IMR-90 (cell line): Measurements from ENCODE around the gene DUS1L. TPM values are rescaled to one million over a fixed set of nuclear protein-coding genes. Genes with fewer than 3 reads are reported as not detected.

Source experiments
- ATAC-seq: fragments of 200-7000 bp; cut with Tn5 transposase; 2 replicates; pipeline ENCODE4 v1.9.1; 2020; ENCODE audit warnings: low read depth, mild to moderate bottlenecking, moderate library complexity
- BruUV-seq: library from RNA; stranded (reverse); fragments of 400-500 nt; replicated peaks from 2 replicates; lab custom pipeline; 2021; lab: Mats Ljungman, UMichigan
- CTCF ChIA-PET: fragments of 300-600 bp; formaldehyde crosslinking; extraction: SDS; loops from one replicate; lab custom pipeline; 2021; ENCODE audit warnings: antibody characterized with exemption; lab: Yijun Ruan, JAX
- POLR2A ChIA-PET: fragments of 300-600 bp; sonication (Branson Sonifier 250); formaldehyde crosslinking; loops from one replicate; lab custom pipeline; 2022; ENCODE audit warnings: antibody characterized with exemption; ENCODE audit not compliant: unreplicated experiment; lab: Charles Lee
- DNase-seq: peaks from one replicate; pipeline ENCODE4 v3.0.0; 2013
- H2AFZ ChIP-seq: replicated peaks from 2 replicates; pipeline ENCODE3; 2013; ENCODE audit warnings: low read length, mild to moderate bottlenecking; ENCODE audit not compliant: poor library complexity
- H2AK5ac ChIP-seq: 2 replicates; pipeline ENCODE4 v1.6.1; 2013; ENCODE audit warnings: low read depth, low read length, inconsistent platforms
- H2AK9ac ChIP-seq: replicated peaks from 2 replicates; pipeline ENCODE3; 2013; ENCODE audit warnings: mild to moderate bottlenecking, low read depth, low read length, moderate library complexity; ENCODE audit not compliant: poor library complexity
- H2BK120ac ChIP-seq: 2 replicates; pipeline ENCODE4 v1.6.1; 2013; ENCODE audit warnings: low read depth, low read length, inconsistent platforms
- H2BK15ac ChIP-seq: 3 replicates; pipeline ENCODE4 v1.6.1; 2013; ENCODE audit warnings: low read depth, low read length, inconsistent platforms
- H2BK20ac ChIP-seq: 2 replicates; pipeline ENCODE4 v1.6.1; 2013; ENCODE audit warnings: low read depth, mild to moderate bottlenecking, inconsistent platforms, low read length, moderate library complexity
- H2BK5ac ChIP-seq: 2 replicates; pipeline ENCODE4 v1.6.1; 2013; ENCODE audit warnings: mild to moderate bottlenecking, low read depth, low read length, inconsistent platforms; ENCODE audit not compliant: poor library complexity, severe bottlenecking
- H3K14ac ChIP-seq: replicated peaks from 2 replicates; pipeline ENCODE4 v1.6.1; 2013; ENCODE audit warnings: low read depth, low read length, inconsistent platforms
- H3K18ac ChIP-seq: 2 replicates; pipeline ENCODE4 v1.6.1; 2013; ENCODE audit warnings: low read depth, low read length, control low read depth
- H3K23ac ChIP-seq: 2 replicates; pipeline ENCODE4 v1.6.1; 2013; ENCODE audit warnings: low read depth, low read length, inconsistent platforms
- H3K27ac ChIP-seq: 2 replicates; pipeline ENCODE4 v1.5.1; 2013; ENCODE audit warnings: mild to moderate bottlenecking, control low read depth, low read length; ENCODE audit not compliant: insufficient read depth
- H3K27me3 ChIP-seq: 2 replicates; pipeline ENCODE4 v1.6.1; 2013; ENCODE audit warnings: low read length; ENCODE audit not compliant: control insufficient read depth, insufficient read depth
- H3K36me3 ChIP-seq: 2 replicates; pipeline ENCODE4 v1.6.1; 2013; ENCODE audit warnings: low read length, mixed read lengths; ENCODE audit not compliant: control insufficient read depth, insufficient read depth
- H3K4ac ChIP-seq: 2 replicates; pipeline ENCODE4 v1.6.1; 2013; ENCODE audit warnings: low read depth, low read length, inconsistent platforms
- H3K4me1 ChIP-seq: 2 replicates; pipeline ENCODE4 v1.6.1; 2013; ENCODE audit warnings: low read length, mixed read lengths; ENCODE audit not compliant: control insufficient read depth, insufficient read depth
- H3K4me2 ChIP-seq: 2 replicates; pipeline ENCODE4 v1.6.1; 2013; ENCODE audit warnings: low read depth, mild to moderate bottlenecking, control low read depth, low read length, moderate library complexity
- H3K4me3 ChIP-seq: 2 replicates; pipeline ENCODE4 v1.5.1; 2013; ENCODE audit warnings: low read depth, mild to moderate bottlenecking, control low read depth, low read length, moderate library complexity; ENCODE audit not compliant: insufficient read depth
- H3K56ac ChIP-seq: 2 replicates; pipeline ENCODE4 v1.6.1; 2013; ENCODE audit warnings: low read length, inconsistent platforms; ENCODE audit not compliant: insufficient read depth; ENCODE audit errors: extremely low read depth
- H3K79me1 ChIP-seq, 2 experiments: 2 replicates each; pipeline ENCODE4 v1.6.1; 2013; ENCODE audit warnings: low read length in 2 of 2, inconsistent platforms in 1 of 2, low read depth in 1 of 2
- H3K9ac ChIP-seq: 2 replicates; pipeline ENCODE4 v1.6.1; 2013; ENCODE audit warnings: low read depth, low read length, control low read depth
- H3K9me1 ChIP-seq: 2 replicates; pipeline ENCODE4 v1.6.1; 2013; ENCODE audit warnings: low read length, inconsistent platforms; ENCODE audit not compliant: insufficient read depth
- H3K9me3 ChIP-seq: 2 replicates; pipeline ENCODE4 v1.6.1; 2013; ENCODE audit warnings: low read length; ENCODE audit not compliant: control insufficient read depth, insufficient read depth
- H4K20me1 ChIP-seq: 2 replicates; pipeline ENCODE4 v1.6.1; 2013; ENCODE audit warnings: low read length, inconsistent platforms; ENCODE audit not compliant: insufficient read depth
- H4K5ac ChIP-seq: 2 replicates; pipeline ENCODE4 v1.6.1; 2013; ENCODE audit warnings: mild to moderate bottlenecking, low read depth, low read length, control low read depth
- H4K8ac ChIP-seq, 2 experiments: 2 replicates each; pipeline ENCODE4 v1.6.1; 2013; ENCODE audit warnings: low read depth in 2 of 2, low read length in 2 of 2, control low read depth in 1 of 2, inconsistent platforms in 1 of 2
- H4K91ac ChIP-seq: 2 replicates; pipeline ENCODE4 v1.6.1; 2013; ENCODE audit warnings: low read depth, low read length, inconsistent platforms; ENCODE audit not compliant: insufficient read depth
- MXI1 ChIP-seq: IDR thresholded peaks from 2 replicates; pipeline ENCODE4 v1.6.1; 2012; ENCODE audit warnings: low read depth, mild to moderate bottlenecking, low read length, moderate library complexity, borderline replicate concordance
- WGBS, 2 experiments: methylation state at CpG; one replicate each; pipeline versions ENCODE4 v1.1.5 to v1.1.7; 2013; ENCODE audit warnings: missing lambda C conversion rate in 2 of 2; ENCODE audit not compliant: insufficient read length in 1 of 2; ENCODE audit errors: extremely low coverage in 2 of 2; 5-methylcytosine and 5-hydroxymethylcytosine counted together
- dilution Hi-C: fragments of 300-500 bp; cut with HindIII; formaldehyde crosslinking; loops from one replicate; pipeline ENCODE4 v1.14.3; 2018; ENCODE audit warnings: low sequenced_read_pairs; ENCODE audit not compliant: unreplicated experiment
- in situ Hi-C: fragments of 300-500 bp; cut with MboI; formaldehyde crosslinking; loops from 3 replicates; pipeline ENCODE4 v1.14.3; 2019; ENCODE audit warnings: low sequenced_read_pairs, inconsistent platforms, mixed read lengths
- intact Hi-C: fragments of 100-400 bp; cut with micrococcal nuclease; formaldehyde crosslinking; loops from 2 replicates; pipeline ENCODE4 v1.10.0; 2022
- polyA plus RNA-seq, 3 experiments: library from polyadenylated mRNA; depleted of rRNA; stranded (reverse); fragments of >200 nt; gene quantifications; 2 replicates each; pipeline ENCODE4 v1.2.3, GENCODE V29; 2012; ENCODE audit warnings: low replicate concordance in 1 of 3
- total RNA-seq: library from RNA; depleted of rRNA; stranded (reverse); fragments of >200 nt; gene quantifications from 2 replicates; pipeline ENCODE4 v1.2.3, GENCODE V29; 2012

Gene DUS1L
- total and polyA plus RNA-seq, 2 of the 4 experiments (the other 2 are of a cell fraction) = 29.0 to 76.9 TPM

GRCh38 chr17:82095777-82096708, 30.4 kb upstream of the DUS1L start:
- Histone ChIP-seq H3K23ac (peak overlapping the region; percentile 49; the same call in 1 of the 2 replicates), H3K79me1 (peaks cover 0 to 56% of the 10 kb centered on the region in 2 experiments), H2BK5ac (no peak overlapping the region), H3K56ac (no peak overlapping the region), H2AK5ac (no peak overlapping the region), H3K4me2 (no peak overlapping the region; the same call in 1 of the 2 replicates), H2BK20ac (no peak overlapping the region), H3K4ac (no peak overlapping the region), H2BK120ac (no peak overlapping the region), H2AK9ac (peak overlapping the region; percentile 98), H3K36me3 (peaks cover 42% of the 10 kb centered on the region), H3K27ac (no peak overlapping the region; the same call in 1 of the 2 replicates), H2AFZ (no peak overlapping the region), H3K9me3 (no peaks in the 10 kb centered on the region), H3K18ac (no peak overlapping the region), H3K4me3 (no peak overlapping the region), H3K9ac (peak overlapping the region; percentile 87; the same call in 1 of the 2 replicates), H4K5ac (no peak overlapping the region), H4K8ac (no peak overlapping the region), H3K9me1 (peaks cover 5% of the 10 kb centered on the region; the same call in 1 of the 2 replicates), H4K91ac (no peak overlapping the region), H2BK15ac (no peak overlapping the region), H4K20me1 (peaks cover 31% of the 10 kb centered on the region), H3K4me1 (peaks cover 13% of the 10 kb centered on the region), H3K27me3 (no peaks in the 10 kb centered on the region), H3K14ac (no peak overlapping the region)
- in situ Hi-C loops = no loop called here
- ChIA-PET POLR2A (no interaction called here), CTCF (no interaction called here)
- TF ChIP-seq MXI1 = no peak
- intact Hi-C loops = no loop called here
- BruUV-seq = no TSS peak
- DNase-seq (no peak), ATAC-seq (no peak)
- dilution Hi-C loops = no loop called here
- WGBS, 2 experiments = 81% methylated on average over 9 of the region's 35 CpGs; no CpG with 5 or more reads in 1 of the 2 experiments
